ENCODE results near the gene MBTPS1. TPM values are rescaled to one million over a fixed set of nuclear protein-coding genes. Genes with fewer than 3 reads are reported as not detected.
A peak's percentile ranks its signal among the peaks of the same experiment; 100 is the strongest.

The MBTPS1 gene
- total and polyA plus RNA-seq, 4 donors = 45.5 to 130 (median 68.0) TPM

DNA sequence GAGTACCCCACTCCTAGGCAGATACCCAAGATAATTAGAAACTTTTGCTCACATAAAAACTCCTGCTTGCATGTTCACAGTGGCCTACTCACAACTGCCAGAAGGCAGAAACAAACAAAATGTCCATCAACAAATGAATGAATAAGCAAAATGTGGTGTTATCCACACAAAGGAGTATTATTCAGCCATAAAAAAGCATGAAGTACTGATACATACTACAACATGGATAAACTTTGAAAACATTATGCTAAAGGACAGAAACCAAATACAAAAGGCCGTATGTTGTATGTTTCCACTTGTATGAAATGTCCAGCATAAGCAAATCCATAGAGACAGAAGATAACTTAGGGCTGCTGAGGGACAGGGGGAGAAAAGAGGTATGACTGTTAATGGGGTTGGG lies 26.3 kb upstream of the MBTPS1 start:
- no peak for DNase-seq
- Histone ChIP-seq H3K9ac (ENCODE audit: insufficient read depth in 1 of 2, low read length in 2 of 2) (no peak overlapping the region), H3K9me3 (ENCODE audit: control insufficient read depth in 4 of 4, insufficient read depth in 3 of 4, low read length in 3 of 4) (no peaks in the 10 kb centered on the region), H3K27ac (ENCODE audit: low read depth in 1 of 2, low read length in 1 of 2) (no peak overlapping the region), H3K36me3 (ENCODE audit: control insufficient read depth in 4 of 4, insufficient read depth in 4 of 4, low read length in 4 of 4) (no peaks in the 10 kb centered on the region), H3K4me1 (ENCODE audit: control insufficient read depth in 5 of 5, insufficient read depth in 5 of 5, low read length in 5 of 5) (peaks cover 0 to 16% (median 5%) of the 10 kb centered on the region in 5 donors), H3K27me3 (ENCODE audit: control insufficient read depth in 3 of 3, insufficient read depth in 3 of 3, low read length in 2 of 3) (no peaks in the 10 kb centered on the region), H3K4me3 (no peak overlapping the region)
- WGBS, 2 donors = 97 to 100% methylated on average over 1 of the region's 1 CpG
- TF ChIP-seq, protein P1, sequence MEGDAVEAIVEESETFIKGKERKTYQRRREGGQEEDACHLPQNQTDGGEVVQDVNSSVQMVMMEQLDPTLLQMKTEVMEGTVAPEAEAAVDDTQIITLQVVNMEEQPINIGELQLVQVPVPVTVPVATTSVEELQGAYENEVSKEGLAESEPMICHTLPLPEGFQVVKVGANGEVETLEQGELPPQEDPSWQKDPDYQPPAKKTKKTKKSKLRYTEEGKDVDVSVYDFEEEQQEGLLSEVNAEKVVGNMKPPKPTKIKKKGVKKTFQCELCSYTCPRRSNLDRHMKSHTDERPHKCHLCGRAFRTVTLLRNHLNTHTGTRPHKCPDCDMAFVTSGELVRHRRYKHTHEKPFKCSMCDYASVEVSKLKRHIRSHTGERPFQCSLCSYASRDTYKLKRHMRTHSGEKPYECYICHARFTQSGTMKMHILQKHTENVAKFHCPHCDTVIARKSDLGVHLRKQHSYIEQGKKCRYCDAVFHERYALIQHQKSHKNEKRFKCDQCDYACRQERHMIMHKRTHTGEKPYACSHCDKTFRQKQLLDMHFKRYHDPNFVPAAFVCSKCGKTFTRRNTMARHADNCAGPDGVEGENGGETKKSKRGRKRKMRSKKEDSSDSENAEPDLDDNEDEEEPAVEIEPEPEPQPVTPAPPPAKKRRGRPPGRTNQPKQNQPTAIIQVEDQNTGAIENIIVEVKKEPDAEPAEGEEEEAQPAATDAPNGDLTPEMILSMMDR (IDR thresholded peaks at IDR 0.05; ENCODE audit: control extremely low read depth, extremely low read depth) = no peak
- no peak for ATAC-seq (ENCODE audit: insufficient read depth, low FRiP score)

DNA sequence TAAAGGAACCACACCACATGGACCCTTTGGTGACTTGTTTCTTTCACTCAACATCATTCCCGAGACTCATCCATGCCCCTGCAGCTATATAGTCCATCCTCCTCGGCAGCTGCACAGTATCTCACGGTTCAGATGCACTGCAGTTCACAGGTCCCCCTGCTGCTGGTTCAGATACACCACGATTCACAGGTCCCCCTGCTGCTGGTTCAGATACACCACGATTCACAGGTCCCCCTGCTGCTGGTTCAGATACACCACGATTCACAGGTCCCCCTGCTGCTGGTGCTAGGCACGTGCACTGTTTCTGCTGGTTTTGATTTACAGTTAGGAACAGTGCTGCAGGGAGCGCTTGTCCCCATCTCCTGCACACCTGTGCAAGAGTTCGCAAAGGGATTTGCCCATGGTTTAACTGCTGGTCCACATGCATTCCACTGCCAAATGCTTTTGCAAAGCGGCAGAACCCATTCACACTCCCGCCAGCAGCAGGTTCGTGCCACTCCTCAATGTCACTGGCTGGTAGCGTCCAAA lies 24.5 kb upstream of the MBTPS1 start:
- DNase-seq (no peak), ATAC-seq (ENCODE audit: insufficient read depth, low FRiP score) (no peak)
- Histone ChIP-seq H3K9ac (ENCODE audit: insufficient read depth in 1 of 2, low read length in 2 of 2) (no peak overlapping the region), H3K4me1 (ENCODE audit: control insufficient read depth in 5 of 5, insufficient read depth in 5 of 5, low read length in 5 of 5) (peaks cover 0 to 25% (median 8%) of the 10 kb centered on the region in 5 donors), H3K27ac (ENCODE audit: low read depth in 1 of 2, low read length in 1 of 2) (no peak overlapping the region), H3K4me3 (no peak overlapping the region), H3K9me3 (ENCODE audit: control insufficient read depth in 4 of 4, insufficient read depth in 3 of 4, low read length in 3 of 4) (no peaks in the 10 kb centered on the region), H3K36me3 (ENCODE audit: control insufficient read depth in 4 of 4, insufficient read depth in 4 of 4, low read length in 4 of 4) (no peaks in the 10 kb centered on the region), H3K27me3 (ENCODE audit: control insufficient read depth in 3 of 3, insufficient read depth in 3 of 3, low read length in 2 of 3) (no peaks in the 10 kb centered on the region)
- TF ChIP-seq, protein P1 (IDR thresholded peaks at IDR 0.05; ENCODE audit: control extremely low read depth, extremely low read depth) = no peak
- 73 to 84% methylated on average over 13 of the region's 13 CpGs for WGBS, 2 donors

DNA sequence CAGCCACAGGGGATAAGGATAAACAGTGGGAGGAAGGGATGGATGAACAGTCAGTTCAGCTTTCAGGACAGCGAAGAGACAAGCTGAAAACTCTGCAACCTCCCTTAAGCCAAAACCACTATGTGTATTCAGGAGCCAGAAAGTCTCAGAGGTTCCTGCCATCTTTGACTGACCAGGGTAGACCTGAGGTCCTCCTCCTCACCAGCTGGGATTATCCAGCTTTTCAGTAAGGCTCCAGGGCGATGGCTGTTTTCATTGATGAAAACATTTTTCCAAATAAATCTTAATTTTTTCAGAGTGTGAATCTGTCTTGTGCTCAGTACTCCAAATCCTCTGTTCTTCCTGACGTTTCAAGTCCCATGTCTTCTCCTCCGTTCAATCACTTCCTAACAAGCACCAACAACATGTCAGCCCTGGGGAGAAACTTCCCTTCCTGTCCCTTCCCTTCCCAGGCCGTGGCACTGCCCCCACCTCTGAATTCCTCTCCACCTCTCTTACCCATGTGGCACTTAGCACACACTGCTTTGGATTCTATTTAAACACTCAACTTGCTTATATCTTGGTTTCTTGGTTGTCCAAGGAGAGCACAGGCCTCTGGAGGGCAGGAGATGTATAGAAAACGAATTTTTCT lies 23.0 kb upstream of the MBTPS1 start:
- Histone ChIP-seq H3K4me3 (no peak overlapping the region), H3K27me3 (ENCODE audit: control insufficient read depth in 3 of 3, insufficient read depth in 3 of 3, low read length in 2 of 3) (no peaks in the 10 kb centered on the region), H3K4me1 (ENCODE audit: control insufficient read depth in 5 of 5, insufficient read depth in 5 of 5, low read length in 5 of 5) (peaks cover 0 to 25% (median 6%) of the 10 kb centered on the region in 5 donors), H3K9ac (ENCODE audit: insufficient read depth in 1 of 2, low read length in 2 of 2) (peak overlapping the region in 1 of 2 donors; percentile 64), H3K9me3 (ENCODE audit: control insufficient read depth in 4 of 4, insufficient read depth in 3 of 4, low read length in 3 of 4) (no peaks in the 10 kb centered on the region), H3K36me3 (ENCODE audit: control insufficient read depth in 4 of 4, insufficient read depth in 4 of 4, low read length in 4 of 4) (no peaks in the 10 kb centered on the region), H3K27ac (ENCODE audit: low read depth in 1 of 2, low read length in 1 of 2) (peak overlapping the region in 1 of 2 donors; percentile 15)
- TF ChIP-seq, protein P1 (IDR thresholded peaks at IDR 0.05; ENCODE audit: control extremely low read depth, extremely low read depth) = no peak
- DNase-seq (no peak), ATAC-seq (ENCODE audit: insufficient read depth, low FRiP score) (no peak)
- 72 to 76% methylated on average over 6 of the region's 6 CpGs for WGBS, 2 donors

Data from lung (tissue), 12 donors.